HG02588 (cell line): ENCODE measurements around the gene PRRC2B.
"Not testable (repeated sequence)": the region's sequence is repeated elsewhere in the genome, so short reads cannot be mapped to it uniquely, and the experiment has no call there.

ENCODE experiments used
- ATAC-seq: cut with Tn5 transposase; IDR thresholded peaks from one replicate; pipeline ENCODE4 v1.9.1; 2021; ENCODE audit warnings: mild to moderate bottlenecking, moderate library complexity; ENCODE audit not compliant: unreplicated experiment

The PRRC2B gene

GRCh38 chr9:131503626-131504465 lies 110.0 kb downstream of the PRRC2B start:
- no peak for ATAC-seq

DNA sequence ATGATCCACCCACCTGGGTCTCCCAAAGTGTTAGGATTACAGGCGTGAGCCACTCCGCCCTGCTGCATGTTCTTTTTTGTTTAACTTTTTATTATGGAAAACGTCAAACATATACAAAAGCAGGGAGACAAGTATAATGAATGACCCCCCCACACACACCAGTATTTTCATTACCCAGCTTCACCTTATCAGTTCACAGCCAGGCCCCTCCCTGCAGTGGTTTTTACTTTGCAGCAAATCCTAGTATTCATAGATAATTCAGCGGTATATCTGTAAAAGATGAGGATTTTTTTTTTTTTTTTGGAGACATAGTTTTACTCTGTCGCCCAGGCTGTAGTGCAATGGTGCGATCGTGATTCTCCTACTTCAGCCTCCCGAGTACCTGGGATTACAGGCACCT lies 111.1 kb downstream of the PRRC2B start:
- no peak for ATAC-seq

- ATAC-seq, result no peak
These were observed 117.5 kb downstream of the PRRC2B start for GRCh38 chr9:131511416-131511815.

- ATAC-seq, result no peak
These were observed 118.0 kb downstream of the PRRC2B start for GRCh38 chr9:131511880-131512279.

- no peak for ATAC-seq
These were observed 119.3 kb downstream of the PRRC2B start for GRCh38 chr9:131513177-131513576.

DNA sequence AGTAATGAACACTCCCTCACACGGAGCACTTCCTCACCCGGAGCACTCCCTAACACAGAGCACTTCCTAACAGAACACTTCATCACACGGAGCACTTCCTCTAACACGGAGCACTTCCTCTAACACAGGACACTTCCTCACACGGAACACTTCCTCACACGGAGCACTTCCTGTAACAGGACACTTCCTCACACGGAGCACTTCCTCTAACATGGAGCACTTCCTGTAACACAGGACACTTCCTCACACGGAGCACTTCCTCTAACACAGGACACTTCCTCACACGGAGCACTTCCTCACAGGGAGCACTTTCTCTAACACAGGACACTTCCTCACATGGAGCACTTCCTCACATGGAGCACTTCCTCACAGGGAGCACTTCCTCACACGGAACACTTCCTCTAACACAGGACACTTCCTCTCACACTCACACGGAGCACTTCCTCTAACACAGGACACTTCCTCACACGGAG lies 121.7 kb downstream of the PRRC2B start:
- ATAC-seq, result not testable (repeated sequence)

DNA sequence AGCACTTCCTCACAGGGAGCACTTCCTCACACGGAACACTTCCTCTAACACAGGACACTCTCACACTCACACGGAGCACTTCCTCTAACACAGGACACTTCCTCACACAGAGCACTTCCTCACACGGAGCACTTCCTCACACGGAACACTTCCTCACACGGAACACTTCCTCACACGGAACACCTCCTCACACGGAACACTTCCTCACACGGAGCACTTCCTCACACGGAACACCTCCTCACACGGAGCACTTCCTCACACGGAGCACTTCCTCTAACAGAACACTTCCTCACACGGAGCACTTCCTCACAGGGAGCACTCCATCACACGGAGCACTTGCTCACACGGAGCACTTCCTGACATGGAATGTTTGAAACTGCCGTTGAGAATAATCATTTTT lies 122.2 kb downstream of the PRRC2B start:
- ATAC-seq, result no peak

DNA sequence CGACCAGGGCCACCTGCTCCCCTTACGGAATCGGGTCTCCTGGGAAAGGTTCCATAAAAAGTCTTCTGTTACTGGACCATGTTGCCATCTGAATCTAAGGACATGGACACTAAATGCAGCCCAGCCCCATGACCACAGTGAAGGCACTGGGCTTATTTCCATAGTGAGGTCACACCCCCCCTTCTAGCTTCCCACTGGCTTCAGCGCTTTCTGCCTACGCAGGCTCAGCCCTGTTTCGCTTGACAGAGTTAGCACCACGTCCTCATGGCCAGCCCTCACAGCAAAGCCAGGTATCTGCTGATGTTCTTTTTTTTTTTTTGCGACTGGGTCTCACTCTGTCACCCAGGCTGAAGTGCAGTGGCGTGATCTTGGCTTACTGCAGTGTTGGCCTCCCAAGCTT lies 123.0 kb downstream of the PRRC2B start:
- no peak for ATAC-seq

GRCh38 chr9:131517761-131518190 lies 123.9 kb downstream of the PRRC2B start:
- ATAC-seq, result no peak

GRCh38 chr9:131518553-131518952 lies 124.7 kb downstream of the PRRC2B start:
- no peak for ATAC-seq

- ATAC-seq, result no peak
These were observed 126.6 kb downstream of the PRRC2B start for GRCh38 chr9:131520503-131520902.

DNA sequence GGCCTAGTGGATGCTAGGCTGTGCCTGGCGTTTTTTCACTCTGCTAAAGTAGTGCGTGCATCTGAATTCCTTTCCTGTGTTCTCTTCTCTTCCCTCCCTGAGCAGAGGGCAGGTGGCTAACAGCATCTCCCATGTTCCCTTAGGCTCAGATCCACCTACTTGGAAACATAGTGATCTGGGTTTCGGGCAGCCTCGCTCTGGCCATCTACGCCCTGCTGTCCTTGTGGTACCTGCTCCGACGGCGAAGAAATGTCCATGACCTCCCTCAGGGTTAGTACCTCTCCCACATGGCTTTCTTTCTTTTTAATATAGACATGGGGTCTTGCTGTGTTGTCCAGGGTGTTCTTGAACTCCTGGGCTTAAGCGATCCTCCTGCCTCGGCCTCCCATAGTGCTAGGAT lies 127.3 kb downstream of the PRRC2B start:
- no peak for ATAC-seq

DNA sequence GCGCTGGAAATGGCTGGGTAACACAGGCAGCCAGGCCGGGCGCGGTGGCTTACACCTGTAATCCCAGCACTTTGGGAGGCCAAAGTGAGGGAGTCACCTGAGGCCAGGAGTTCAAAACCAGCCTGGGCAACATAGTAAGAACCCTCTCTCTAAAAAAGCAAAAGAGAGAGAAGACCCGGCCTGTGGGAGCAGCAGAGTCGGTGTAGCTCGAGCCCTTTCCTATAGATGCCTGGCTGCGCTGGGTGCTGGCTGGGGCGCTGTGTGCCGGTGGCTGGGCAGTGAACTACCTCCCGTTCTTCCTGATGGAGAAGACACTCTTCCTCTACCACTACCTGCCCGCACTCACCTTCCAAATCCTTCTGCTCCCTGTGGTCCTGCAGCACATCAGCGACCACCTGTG lies 127.9 kb downstream of the PRRC2B start:
- ATAC-seq, result no peak

- no peak for ATAC-seq
These were observed 128.6 kb downstream of the PRRC2B start for GRCh38 chr9:131522257-131523085.

DNA sequence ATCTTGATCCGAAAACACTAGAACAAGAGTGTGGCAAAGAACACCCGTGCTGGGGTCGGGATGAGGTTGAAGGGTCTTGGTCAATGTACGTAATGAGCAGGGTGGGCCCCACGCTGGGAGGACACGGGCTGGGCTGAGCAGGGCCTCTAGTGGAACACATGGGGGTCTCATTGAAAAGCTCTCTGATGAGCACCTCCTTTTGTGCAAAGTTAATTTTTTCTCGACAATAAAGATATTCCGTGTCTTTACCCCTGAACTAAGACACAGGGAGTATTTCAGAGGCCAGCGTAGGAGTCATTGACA lies 129.2 kb downstream of the PRRC2B start:
- ATAC-seq, result no peak

- no peak for ATAC-seq
These were observed 129.9 kb downstream of the PRRC2B start for GRCh38 chr9:131523451-131524435.

- ATAC-seq, result no peak
These were observed 130.9 kb downstream of the PRRC2B start for GRCh38 chr9:131524665-131525315.

- no peak for ATAC-seq
These were observed 132.0 kb downstream of the PRRC2B start for GRCh38 chr9:131525643-131526565.

DNA sequence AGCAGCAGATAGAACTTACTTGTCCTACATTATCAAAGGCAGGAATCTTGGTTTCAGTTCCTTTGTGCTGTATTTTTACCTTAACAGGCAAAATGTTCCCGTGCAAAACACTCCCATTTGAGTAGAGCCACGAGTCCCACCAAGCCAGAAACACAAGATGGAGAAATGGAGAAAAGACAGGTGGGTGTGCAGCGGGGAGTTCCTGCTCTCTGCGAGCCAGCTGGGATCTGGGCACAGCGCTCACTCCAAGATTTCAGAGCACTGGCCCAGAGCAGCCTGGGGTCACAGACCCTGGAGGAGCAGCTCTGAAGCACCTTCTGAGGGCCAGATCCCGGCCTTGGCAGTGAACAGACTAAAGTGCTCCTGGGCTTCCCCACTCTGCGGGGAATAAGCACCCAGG lies 134.3 kb downstream of the PRRC2B start:
- ATAC-seq, result no peak
